Stimulated activated CD4-positive, alpha-beta T cell treated with anti-CD3 and anti-CD28 coated beads, Interleukin-1b, Interleukin-23, amount 100 ng/mL, for 48 hours (primary cell): ENCODE measurements around the gene MORC1.
A peak's percentile ranks its signal among the peaks of the same experiment; 100 is the strongest.

ENCODE experiments used
- DNase-seq: peaks from one replicate; pipeline ENCODE4 v3.0.0-alpha.2; 2020

MORC1 gene

DNA sequence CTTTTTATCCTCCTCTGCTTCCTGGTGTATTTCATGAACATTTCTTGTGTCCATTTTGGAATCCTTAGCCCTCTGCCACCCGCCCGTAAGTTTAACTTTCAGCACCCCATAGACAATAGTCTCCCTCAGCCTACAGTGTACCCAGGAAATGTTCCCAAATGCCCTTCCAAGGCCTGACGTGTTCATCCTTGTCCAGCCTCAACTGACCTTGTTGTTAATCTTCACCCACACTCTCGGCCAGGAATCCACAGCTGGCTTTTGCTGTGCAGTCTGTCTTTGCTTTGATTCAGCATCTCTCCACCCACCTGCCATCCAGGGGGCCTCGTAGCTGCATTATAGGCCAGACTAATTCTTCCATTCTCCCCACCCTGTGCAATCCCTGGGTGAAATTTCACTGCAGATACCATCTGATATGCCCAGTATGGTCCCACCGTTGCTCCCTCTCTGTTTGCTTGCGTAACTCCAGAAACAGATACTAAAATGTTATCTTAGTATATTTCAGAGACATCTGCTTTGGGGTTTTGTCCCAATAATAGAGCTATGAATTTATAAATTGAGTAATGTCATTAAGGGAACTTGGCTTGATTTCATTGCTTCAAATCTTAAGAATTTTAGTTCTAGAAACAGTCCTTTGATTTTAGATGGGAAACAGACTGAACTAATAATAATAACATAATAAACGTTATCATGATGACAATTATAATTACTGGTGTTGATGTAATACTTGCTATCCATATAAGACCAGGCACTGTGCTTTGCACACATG is 180.8 kb downstream of the MORC1 start:
- no peak for DNase-seq

DNA sequence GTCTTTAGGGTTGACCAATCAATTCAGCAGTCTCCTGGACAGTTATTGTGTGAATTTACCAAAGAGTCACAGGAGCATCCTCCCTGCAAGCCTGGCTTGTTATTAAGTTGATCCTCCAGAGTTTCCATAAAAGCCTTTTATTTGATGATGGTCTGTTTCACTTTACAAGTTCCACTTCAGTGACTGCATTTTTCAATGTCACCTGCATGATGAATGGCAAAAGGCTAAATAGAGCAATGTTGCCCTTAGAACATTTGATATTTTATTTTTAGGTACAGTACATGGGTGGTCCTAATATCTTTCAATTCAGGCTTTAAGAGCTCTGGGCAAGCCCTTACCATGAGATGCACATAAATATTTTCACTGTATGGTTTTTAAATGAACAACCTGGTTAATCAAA is 186.9 kb downstream of the MORC1 start:
- DNase-seq = no peak

DNA sequence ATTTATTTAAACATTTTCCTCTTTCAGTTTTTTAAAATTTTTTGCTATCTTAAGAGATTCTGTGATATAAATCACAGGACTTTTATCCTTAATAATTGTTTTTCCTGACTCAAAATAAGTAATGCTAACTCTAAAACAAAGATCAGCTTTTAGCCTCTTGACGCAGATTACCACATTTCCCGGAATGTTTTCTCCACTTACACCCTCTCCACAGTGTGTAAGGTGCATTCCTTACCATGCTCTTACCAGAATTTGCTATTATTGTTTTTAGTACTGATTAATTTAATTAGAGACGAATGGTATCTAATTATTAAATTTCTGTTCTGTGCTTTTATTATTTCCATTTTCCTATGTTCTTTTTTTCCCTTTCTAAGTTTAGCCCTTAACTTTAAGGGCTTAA is 199.1 kb downstream of the MORC1 start:
- no peak for DNase-seq

DNA sequence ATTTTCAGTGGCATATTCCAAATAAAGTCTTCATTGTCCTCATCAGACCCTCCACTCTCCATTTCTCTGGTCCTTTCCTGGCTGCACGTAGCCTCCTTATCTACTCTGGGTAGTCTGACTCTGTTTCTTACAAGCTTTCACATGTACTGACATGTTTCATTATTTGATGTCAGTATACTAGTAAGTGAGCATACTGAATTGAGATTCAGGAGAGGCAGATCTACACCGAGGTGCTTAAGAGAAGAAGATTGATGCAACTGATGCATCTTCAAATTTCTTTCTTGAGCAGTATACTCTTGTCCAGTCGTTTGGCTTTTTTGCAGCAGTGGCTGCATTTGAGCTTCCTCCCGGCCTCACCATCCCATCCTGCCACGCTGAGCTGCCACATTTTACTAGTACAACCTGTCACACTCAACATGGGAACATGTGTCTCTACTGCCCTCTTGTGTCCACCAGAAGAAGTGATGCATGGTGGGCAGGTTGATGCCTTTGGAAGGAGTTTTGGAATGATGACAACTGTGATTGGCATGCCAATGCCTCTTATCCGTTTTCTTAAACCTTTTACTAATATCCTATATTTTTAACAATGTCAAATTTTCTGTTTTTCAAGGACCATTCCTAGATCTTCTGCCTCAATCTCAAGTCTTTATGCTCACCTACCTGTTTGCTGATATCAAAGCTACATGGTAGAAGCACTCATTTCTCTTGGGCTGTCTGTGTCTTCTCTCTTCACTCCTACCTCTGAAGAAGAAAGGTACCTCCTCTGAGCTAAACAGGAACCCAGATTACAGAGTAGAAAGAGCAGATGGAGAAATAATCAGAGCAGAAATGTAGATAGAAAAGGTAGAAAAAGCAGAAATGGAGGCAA is 202.9 kb downstream of the MORC1 start:
- DNase-seq = peak; percentile 67

DNA sequence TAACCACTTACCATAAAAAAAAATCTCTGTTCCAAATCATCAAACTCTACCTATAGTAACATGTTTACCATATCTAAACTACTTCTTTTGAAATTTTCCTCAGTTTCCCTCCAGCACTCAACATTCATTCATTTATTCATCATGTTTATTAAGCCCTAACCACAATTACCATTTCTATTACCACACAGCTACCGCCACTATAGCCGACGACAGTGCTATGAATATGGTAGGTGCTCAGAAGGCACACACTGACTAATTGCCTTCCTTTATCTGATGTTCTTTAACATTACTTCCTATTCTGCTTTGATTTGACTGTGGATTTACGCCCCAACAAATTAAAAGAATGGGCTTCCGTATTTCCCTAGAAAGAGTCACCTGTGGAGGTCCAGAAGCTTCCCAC is 208.1 kb downstream of the MORC1 start:
- no peak for DNase-seq
